SU-DHL-6 (cell line): ENCODE results near the gene CDH13.

Experiments
- CTCF ChIP-seq: fragments of 200-600 bp; sonication (generic); IDR thresholded peaks from one replicate; pipeline ENCODE4 v1.5.1; 2017; ENCODE audit warnings: antibody characterized with exemption, mild to moderate bottlenecking, low read length, moderate library complexity; ENCODE audit not compliant: insufficient read depth, poor library complexity, severe bottlenecking
- EZH2phosphoT487 ChIP-seq: fragments of 200-600 bp; sonication (generic), shearing (Covaris generic); conservative IDR thresholded peaks from 2 replicates; pipeline ENCODE4 v1.6.1; 2018; ENCODE audit warnings: mild to moderate bottlenecking, antibody characterized with exemption, low read length, moderate library complexity, mixed read lengths

GRCh38 chr16:82703871-82704768, 77.4 kb downstream of the CDH13 start:
- TF ChIP-seq CTCF (no peak), EZH2phosphoT487 (no peak)
